K562 (cell line): ENCODE measurements around the gene MCEE. TPM values are rescaled to one million over a fixed set of nuclear protein-coding genes. Genes with fewer than 3 reads are reported as not detected.

Source experiments
- ASH1L ChIP-seq: fragments of 450-650 bp; IDR thresholded peaks from 2 replicates; pipeline ENCODE4 v1.6.1; 2018; ENCODE audit warnings: borderline replicate concordance, mild to moderate bottlenecking, low read depth; ENCODE audit not compliant: partially characterized antibody
- BRF1 ChIP-seq: IDR thresholded peaks from 3 replicates; pipeline ENCODE4 v1.6.1; 2011; ENCODE audit warnings: borderline replicate concordance, mild to moderate bottlenecking; ENCODE audit not compliant: insufficient read length; ENCODE audit errors: extremely low read depth
- FOXA3 ChIP-seq, 2 experiments: fragments of 450-650 bp in 1 of 2; sonication (generic) in 1 of 2; formaldehyde crosslinking; IDR thresholded peaks in 1 of 2; conservative IDR thresholded peaks in 1 of 2; 2 replicates each; pipeline versions ENCODE4 v1.4.0 to v1.8.0; 2020 to 2022; ENCODE audit warnings: mild to moderate bottlenecking in 2 of 2, missing genetic modification reagents in 1 of 2
- GTF2E2 ChIP-seq: fragments of 200-800 bp; sonication (Bioruptor generic); IDR thresholded peaks from 2 replicates; pipeline ENCODE4 v1.6.1; 2016; ENCODE audit warnings: missing genetic modification characterization, missing compliant biosample characterization
- MAZ ChIP-seq, 2 experiments: fragments of 450-650 bp in 1 of 2; sonication (generic) in 1 of 2; formaldehyde crosslinking; IDR thresholded peaks in 1 of 2; conservative IDR thresholded peaks in 1 of 2; 2 replicates each; pipeline versions ENCODE4 v1.4.0 to v1.5.0; 2020; ENCODE audit warnings: mild to moderate bottlenecking in 1 of 2, missing genetic modification reagents in 1 of 2
- MCM2 ChIP-seq: fragments of 450-650 bp; IDR thresholded peaks from 2 replicates; pipeline ENCODE4 v1.6.1; 2017; ENCODE audit warnings: low read depth, mild to moderate bottlenecking
- MCM7 ChIP-seq, 2 experiments: fragments of 450-650 bp; IDR thresholded peaks; 2 replicates each; pipeline ENCODE4 v1.6.1; 2016 to 2018
- NFE2 ChIP-seq: IDR thresholded peaks from 2 replicates; pipeline ENCODE4 v1.6.1; 2014; ENCODE audit warnings: antibody characterized with exemption, low read depth
- PML ChIP-seq: IDR thresholded peaks from 2 replicates; pipeline ENCODE4 v1.6.1; 2012; ENCODE audit warnings: low read length, inconsistent platforms
- PRMT5 ChIP-seq: sonication (generic); formaldehyde crosslinking; IDR thresholded peaks from 2 replicates; pipeline ENCODE4 v1.5.0; 2020; ENCODE audit warnings: missing genetic modification reagents
- PYGO2 ChIP-seq: fragments of 450-650 bp; IDR thresholded peaks from 2 replicates; pipeline ENCODE4 v1.6.1; 2016; ENCODE audit warnings: mild to moderate bottlenecking, missing genetic modification characterization, moderate library complexity, missing compliant biosample characterization
- RB1 ChIP-seq: fragments of 450-650 bp; IDR thresholded peaks from 2 replicates; pipeline ENCODE4 v1.6.1; 2017; ENCODE audit warnings: low read depth, mild to moderate bottlenecking
- SETDB1 ChIP-seq: IDR thresholded peaks from one replicate; pipeline ENCODE4 v1.6.1; 2012; ENCODE audit warnings: low read length, control low read depth, inconsistent platforms
- SNIP1 ChIP-seq: fragments of 450-650 bp; IDR thresholded peaks from 2 replicates; pipeline ENCODE4 v1.7.1; 2017; ENCODE audit warnings: low read depth, mild to moderate bottlenecking
- ZNF239 ChIP-seq: fragments of 250-450 bp; sonication (Bioruptor Pico); IDR thresholded peaks from 2 replicates; pipeline ENCODE4 v1.4.0; 2020; ENCODE audit warnings: mild to moderate bottlenecking
- ZNF354B ChIP-seq: fragments of 250-450 bp; sonication (Bioruptor Pico); IDR thresholded peaks from 2 replicates; pipeline ENCODE4 v1.4.0; 2020
- ZNF57 ChIP-seq: fragments of 450-650 bp; formaldehyde crosslinking; IDR thresholded peaks from 2 replicates; pipeline ENCODE4 v1.4.0; 2020; ENCODE audit warnings: mild to moderate bottlenecking, moderate library complexity
- polyA plus RNA-seq, 8 experiments: library from polyadenylated mRNA; depleted of rRNA in 4 of 8; stranded (reverse) in 5 of 8; unstranded in 3 of 8; fragments of >200 nt; fragmentation: Nextera tagmentation in 2 of 8; fragmentation: Illumina TruSeq in 1 of 8; extraction: Ambion mirVana in 2 of 8; extraction: Trizol in 1 of 8; gene quantifications; 2 replicates each; pipeline versions ENCODE4 v1.2.1 to v1.2.3, GENCODE V29; 2011 to 2014; ENCODE audit warnings: inconsistent platforms in 1 of 8, missing spikeins in 1 of 8
- total RNA-seq, 7 experiments: library from RNA; depleted of rRNA in 6 of 7; stranded (reverse); fragments of >200 nt in 6 of 7; fragmentation: Illumina TruSeq in 2 of 7; extraction: Trizol in 2 of 7; gene quantifications; 2 replicates each; pipeline versions ENCODE4 v1.2.1 to v1.2.3, GENCODE V29; 2011 to 2021; ENCODE audit warnings: low replicate concordance in 1 of 7
- TF ChIP-seq, protein P1 (sequence below): fragments of 450-650 bp; formaldehyde crosslinking; IDR thresholded peaks from 2 replicates; pipeline ENCODE4 v1.4.0; 2020; ENCODE audit warnings: mild to moderate bottlenecking, moderate library complexity
- TF ChIP-seq, protein P2 (sequence below): fragments of 250-450 bp; sonication (Bioruptor Pico); IDR thresholded peaks from 2 replicates; pipeline ENCODE4 v1.4.0; 2020; ENCODE audit warnings: borderline replicate concordance
- TF ChIP-seq, protein P3 (sequence below): fragments of 450-650 bp; formaldehyde crosslinking; IDR thresholded peaks from 2 replicates; pipeline ENCODE4 v1.4.0; 2020; ENCODE audit warnings: mild to moderate bottlenecking
- TF ChIP-seq, protein P4 (sequence below): sonication (generic); formaldehyde crosslinking; IDR thresholded peaks from 2 replicates; pipeline ENCODE4 v1.8.0; 2022; ENCODE audit warnings: mild to moderate bottlenecking, missing genetic modification reagents
- TF ChIP-seq, protein P5 (sequence below): fragments of 450-650 bp; IDR thresholded peaks from 2 replicates; pipeline ENCODE4 v1.6.1; 2016

The MCEE gene
- total and polyA plus RNA-seq, 9 of the 15 experiments (the other 6 are each of a cell fraction or from before 2014, with no cell fraction given) = 15.6 to 49.1 (median 24.5) TPM

DNA sequence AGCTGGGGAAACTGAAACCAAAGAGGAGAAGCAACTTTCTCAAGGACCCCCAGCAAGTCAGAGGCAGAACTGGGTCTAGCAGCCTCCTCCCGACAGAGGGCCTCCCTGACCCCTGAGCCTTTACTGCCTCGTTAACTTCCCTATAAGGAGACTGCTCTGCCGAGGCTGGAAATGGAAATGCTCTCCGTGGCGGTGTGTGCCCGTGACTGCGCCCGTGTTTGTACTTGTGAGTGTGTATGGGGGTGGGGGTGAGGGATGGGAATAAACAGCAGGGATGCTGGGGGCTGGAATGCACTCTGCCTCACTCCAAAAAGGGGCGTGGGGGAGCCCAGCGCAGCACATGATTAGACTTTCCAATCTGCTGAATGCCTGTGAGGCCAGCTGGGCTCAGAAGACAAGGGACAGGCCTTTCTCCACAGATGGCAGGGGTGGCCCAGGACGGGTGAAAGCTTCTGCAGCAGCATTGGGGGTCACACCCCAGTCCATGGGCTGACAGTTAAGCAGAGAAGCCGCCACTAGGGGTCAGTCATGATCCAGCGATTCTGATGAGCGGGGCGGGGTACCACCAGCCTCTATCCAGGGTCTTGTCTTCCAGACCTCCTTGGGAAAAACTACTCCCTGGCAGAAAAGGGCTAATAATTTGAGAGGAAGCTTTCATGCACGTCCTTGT lies 27.2 kb upstream of the MCEE start (continued):
- TF ChIP-seq, protein P1, sequence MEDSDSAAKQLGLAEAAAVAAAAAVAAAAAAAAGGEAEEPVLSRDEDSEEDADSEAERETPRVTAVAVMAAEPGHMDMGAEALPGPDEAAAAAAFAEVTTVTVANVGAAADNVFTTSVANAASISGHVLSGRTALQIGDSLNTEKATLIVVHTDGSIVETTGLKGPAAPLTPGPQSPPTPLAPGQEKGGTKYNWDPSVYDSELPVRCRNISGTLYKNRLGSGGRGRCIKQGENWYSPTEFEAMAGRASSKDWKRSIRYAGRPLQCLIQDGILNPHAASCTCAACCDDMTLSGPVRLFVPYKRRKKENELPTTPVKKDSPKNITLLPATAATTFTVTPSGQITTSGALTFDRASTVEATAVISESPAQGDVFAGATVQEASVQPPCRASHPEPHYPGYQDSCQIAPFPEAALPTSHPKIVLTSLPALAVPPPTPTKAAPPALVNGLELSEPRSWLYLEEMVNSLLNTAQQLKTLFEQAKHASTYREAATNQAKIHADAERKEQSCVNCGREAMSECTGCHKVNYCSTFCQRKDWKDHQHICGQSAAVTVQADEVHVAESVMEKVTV (CRISPR knock-in tag) = no peak
- TF ChIP-seq FOXA3 (CRISPR knock-in tag; conservative IDR thresholded peaks at IDR 0.05 in 1 of 2, IDR thresholded peaks at IDR 0.05 in 1 of 2) (no peak), PML (no peak), MCM7 (IDR thresholded peaks at IDR 0.05) (no peak), BRF1 (no peak), PRMT5 (CRISPR knock-in tag) (no peak), SNIP1 (no peak), MCM2 (no peak), PYGO2 (tag) (no peak), ZNF57 (CRISPR knock-in tag) (no peak), MAZ (CRISPR knock-in tag; conservative IDR thresholded peaks at IDR 0.05 in 1 of 2, IDR thresholded peaks at IDR 0.05 in 1 of 2) (peak in 1 of 2 experiments; percentile 47; a peak in 1 of 4 replicates), RB1 (peak; percentile 17; the same call in 1 of the 2 replicates), ASH1L (no peak), ZNF354B (CRISPR knock-in tag) (no peak), ZNF239 (CRISPR knock-in tag) (no peak), NFE2 (no peak), SETDB1 (no peak), GTF2E2 (tag) (no peak)
- TF ChIP-seq, protein P2, sequence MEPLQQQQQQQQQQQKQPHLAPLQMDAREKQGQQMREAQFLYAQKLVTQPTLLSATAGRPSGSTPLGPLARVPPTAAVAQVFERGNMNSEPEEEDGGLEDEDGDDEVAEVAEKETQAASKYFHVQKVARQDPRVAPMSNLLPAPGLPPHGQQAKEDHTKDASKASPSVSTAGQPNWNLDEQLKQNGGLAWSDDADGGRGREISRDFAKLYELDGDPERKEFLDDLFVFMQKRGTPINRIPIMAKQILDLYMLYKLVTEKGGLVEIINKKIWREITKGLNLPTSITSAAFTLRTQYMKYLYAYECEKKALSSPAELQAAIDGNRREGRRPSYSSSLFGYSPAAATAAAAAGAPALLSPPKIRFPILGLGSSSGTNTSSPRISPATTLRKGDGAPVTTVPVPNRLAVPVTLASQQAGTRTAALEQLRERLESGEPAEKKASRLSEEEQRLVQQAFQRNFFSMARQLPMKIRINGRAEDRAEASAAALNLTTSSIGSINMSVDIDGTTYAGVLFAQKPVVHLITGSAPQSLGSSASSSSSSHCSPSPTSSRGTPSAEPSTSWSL (CRISPR knock-in tag) = no peak
- TF ChIP-seq, protein P3, sequence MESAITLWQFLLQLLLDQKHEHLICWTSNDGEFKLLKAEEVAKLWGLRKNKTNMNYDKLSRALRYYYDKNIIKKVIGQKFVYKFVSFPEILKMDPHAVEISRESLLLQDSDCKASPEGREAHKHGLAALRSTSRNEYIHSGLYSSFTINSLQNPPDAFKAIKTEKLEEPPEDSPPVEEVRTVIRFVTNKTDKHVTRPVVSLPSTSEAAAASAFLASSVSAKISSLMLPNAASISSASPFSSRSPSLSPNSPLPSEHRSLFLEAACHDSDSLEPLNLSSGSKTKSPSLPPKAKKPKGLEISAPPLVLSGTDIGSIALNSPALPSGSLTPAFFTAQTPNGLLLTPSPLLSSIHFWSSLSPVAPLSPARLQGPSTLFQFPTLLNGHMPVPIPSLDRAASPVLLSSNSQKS = no peak
- TF ChIP-seq, protein P4, sequence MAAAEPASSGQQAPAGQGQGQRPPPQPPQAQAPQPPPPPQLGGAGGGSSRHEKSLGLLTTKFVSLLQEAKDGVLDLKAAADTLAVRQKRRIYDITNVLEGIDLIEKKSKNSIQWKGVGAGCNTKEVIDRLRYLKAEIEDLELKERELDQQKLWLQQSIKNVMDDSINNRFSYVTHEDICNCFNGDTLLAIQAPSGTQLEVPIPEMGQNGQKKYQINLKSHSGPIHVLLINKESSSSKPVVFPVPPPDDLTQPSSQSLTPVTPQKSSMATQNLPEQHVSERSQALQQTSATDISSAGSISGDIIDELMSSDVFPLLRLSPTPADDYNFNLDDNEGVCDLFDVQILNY (CRISPR knock-in tag) = no peak
- TF ChIP-seq, protein P5, sequence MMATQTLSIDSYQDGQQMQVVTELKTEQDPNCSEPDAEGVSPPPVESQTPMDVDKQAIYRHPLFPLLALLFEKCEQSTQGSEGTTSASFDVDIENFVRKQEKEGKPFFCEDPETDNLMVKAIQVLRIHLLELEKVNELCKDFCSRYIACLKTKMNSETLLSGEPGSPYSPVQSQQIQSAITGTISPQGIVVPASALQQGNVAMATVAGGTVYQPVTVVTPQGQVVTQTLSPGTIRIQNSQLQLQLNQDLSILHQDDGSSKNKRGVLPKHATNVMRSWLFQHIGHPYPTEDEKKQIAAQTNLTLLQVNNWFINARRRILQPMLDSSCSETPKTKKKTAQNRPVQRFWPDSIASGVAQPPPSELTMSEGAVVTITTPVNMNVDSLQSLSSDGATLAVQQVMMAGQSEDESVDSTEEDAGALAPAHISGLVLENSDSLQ = 0 out of 2 replicates have a peak, but pooled peaks have one; percentile 9
